GM04504 (cell line): Measurements from ENCODE around the gene C22orf39.

Experiments
- DNase-seq: peaks from one replicate; pipeline ENCODE4 v3.0.0-alpha.2; 2012; ENCODE audit warnings: low read depth

C22orf39 gene

DNA sequence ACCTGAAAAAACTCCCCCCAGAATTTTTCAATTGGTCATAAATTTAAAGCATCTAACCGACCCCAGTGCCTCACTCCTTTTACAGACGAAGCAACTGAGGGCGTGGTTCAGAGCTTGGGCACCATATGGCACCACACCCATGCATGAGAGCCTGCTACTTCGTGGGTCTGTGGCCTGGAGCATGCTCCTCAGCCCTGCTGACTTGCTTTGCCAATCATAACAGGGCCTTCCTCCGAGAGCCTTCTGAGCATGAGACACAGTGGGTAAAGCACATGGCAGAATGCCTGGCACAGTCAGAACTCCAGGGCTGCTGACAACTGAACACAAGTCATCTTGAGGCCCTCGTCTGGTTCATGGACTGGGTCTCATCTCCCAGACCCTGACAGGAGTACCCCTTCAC, 49.3 kb downstream of the C22orf39 start:
- DNase-seq = no peak

DNA sequence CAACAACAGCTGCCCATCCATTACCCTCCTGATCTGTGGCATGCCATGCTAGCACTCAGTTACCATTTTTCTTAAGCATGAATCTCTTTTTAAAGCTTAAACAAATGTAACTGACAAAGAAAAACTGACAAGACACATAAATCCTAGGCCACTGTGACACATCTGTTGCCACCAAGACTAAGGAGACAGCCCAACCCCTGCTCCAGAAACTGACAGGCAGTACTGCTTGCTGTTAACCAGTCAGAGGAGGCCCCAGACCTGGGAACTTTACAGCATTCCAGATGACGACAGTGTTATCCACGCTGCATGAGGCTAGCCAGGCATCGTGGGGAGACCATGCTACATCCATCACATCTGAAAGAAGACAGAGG, 49.8 kb downstream of the C22orf39 start:
- DNase-seq = no peak

GRCh38 chr22:19396934-19397733, 50.4 kb downstream of the C22orf39 start:
- no peak for DNase-seq

DNA sequence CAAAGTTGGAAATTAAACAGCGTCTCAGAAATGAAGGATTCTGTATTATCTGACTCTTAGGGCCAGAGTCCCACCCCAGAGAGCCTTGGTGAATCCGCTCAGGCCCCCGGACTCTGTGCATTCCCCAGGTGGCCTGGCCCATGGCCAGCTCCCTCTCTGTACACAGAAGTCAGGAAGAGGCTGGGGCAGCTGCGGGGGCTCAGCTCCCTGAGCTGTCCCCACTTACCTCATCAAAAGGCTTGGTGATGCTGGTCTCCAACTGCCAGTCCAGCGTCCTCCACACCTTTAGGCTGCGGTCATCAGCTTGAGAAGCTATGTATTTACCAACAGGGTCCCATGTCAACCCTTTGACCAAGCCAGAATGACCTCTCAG, 51.0 kb downstream of the C22orf39 start:
- no peak for DNase-seq

DNA sequence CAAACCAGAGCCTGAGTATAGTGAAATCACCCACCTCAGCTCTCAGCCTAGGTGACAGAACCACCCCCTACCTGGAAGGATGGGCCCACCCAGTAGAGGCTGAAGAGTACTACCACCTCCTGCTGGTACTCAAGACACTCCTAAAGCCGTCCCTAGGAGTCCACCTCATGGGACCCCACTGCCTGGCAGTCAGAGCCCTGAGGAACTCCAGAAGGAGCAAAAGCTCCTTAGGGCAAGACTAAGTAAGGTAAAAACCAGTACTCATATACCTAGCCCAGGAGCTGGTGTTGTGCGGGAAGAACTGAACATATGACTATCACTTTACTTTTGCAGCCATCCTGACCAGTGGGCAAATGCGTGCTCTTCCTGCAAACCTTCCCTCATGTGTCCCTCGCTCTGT, 52.2 kb downstream of the C22orf39 start:
- no peak for DNase-seq

DNA sequence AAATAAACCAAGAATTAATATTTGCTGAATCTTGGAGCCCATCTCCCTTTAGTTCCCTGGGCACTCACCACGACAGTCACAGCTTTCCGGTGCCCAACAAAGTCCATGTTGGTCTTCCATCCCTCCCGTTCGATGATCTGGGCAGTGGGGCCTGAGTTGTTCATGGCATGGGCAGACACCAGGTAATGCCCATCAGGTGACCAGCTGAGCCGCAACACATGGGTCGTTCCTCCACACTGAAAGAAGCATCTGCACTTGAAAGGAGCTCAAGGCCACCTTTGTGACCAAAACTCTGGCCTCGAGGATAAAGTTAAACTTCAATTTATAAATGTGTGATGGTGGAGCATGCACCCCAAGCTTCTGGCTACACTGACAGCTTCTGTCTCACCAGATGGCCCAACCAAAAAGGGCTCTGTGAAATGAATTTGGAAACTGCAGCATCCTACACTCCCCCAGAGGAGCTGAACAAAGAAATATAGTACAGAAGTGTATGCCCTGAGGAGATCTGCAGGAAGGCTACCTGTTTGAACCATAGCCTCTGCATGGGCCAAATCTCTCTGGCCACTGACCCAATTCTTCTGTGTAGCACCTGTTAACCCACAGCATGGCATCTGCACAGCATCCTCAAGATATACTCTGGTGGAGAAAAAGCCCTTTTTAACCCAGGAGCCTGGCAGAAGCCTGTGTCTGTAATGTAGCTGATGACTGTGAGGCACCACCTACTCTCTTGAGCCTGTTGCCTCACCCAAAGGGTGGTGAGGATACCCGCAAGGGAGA, 53.0 kb downstream of the C22orf39 start:
- DNase-seq = no peak

DNA sequence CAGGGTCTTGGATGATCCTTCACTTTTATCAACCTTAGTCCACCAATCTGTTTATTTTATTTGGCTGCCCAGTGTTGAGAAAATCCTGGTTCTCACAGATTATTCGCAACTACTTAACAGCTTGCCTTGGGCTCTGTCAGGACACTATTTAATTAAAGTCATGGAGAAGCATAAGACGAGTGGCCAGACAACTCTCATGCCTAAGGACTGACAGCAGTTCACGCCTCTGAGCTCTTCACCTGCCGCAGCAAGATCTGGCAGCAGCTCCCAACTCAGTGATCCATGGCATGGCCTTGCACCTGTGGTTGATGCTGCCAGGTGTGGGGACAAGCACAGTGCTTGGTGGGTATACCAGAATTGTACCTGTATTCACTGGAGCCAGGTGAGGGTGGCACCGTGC, 53.8 kb downstream of the C22orf39 start:
- DNase-seq = no peak
